Stimulated activated CD8-positive, alpha-beta memory T cell treated with anti-CD3 and anti-CD28 coated beads, Interleukin-7, amount 100 ng/mL, for 48 hours (primary cell): ENCODE measurements around the gene OCSTAMP.

Experiments used
- DNase-seq, 2 donors: peaks; one replicate each; pipeline ENCODE4 v3.0.0-alpha.2; 2020; ENCODE audit warnings: low read depth in 1 of 2; ENCODE audit errors: extremely low read depth in 1 of 2

OCSTAMP gene

GRCh38 chr20:46520976-46521579 lies 29.4 kb downstream of the OCSTAMP start:
- DNase-seq = no peak

DNA sequence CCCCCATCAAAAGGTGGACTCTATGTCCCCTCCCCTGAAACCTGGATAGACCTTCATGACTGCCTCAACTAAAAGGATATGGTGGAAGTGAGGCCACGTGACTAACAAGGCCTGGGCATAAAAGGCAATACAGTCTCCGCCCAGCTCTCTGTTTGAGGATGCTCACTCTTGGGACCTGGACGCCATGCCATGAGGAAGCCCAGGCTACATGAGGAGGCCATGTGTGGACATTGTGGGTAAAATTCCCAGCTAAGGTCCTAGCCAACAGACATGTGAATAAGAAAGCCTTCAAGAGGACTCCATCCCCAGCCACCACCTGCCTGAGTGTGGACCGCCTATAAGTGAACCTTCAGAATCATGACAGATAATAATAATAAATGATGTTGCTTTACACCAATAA lies 29.9 kb downstream of the OCSTAMP start:
- no peak for DNase-seq

GRCh38 chr20:46519471-46520068 lies 30.9 kb downstream of the OCSTAMP start:
- no peak for DNase-seq

GRCh38 chr20:46512943-46513844 lies 37.3 kb downstream of the OCSTAMP start, which contains the start of gene ZNF334:
TSS of gene ZNF334 (minus strand) at chr20:46513559. CDS start at chr20:46512102, 1,457 bp downstream.
- DNase-seq = peak; percentile 35 to 47

- no peak for DNase-seq
These were observed 40.9 kb downstream of the OCSTAMP start for GRCh38 chr20:46509523-46509922.

- no peak for DNase-seq
These were observed 42.6 kb downstream of the OCSTAMP start for GRCh38 chr20:46507760-46508407.

GRCh38 chr20:46505506-46505905 lies 44.9 kb downstream of the OCSTAMP start:
- DNase-seq = no peak

DNA sequence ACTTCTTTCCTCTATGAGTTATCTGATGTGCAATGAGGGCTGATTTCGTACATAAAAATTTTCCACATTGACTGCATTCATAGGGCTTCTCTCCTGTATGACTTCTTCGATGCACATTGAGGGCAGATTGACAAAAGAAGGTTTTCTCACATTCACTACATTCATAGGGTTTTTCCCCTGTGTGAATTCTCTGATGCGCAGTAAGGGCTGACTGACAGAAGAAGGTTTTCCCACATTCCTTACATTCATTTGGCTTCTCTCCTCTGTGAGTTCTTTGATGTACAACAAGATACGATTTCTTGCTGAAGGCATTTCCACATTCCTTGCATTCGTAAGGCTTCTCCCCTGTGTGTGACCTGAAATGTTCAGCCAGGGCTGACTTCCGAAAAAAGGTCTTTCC lies 48.5 kb downstream of the OCSTAMP start:
- no peak for DNase-seq

DNA sequence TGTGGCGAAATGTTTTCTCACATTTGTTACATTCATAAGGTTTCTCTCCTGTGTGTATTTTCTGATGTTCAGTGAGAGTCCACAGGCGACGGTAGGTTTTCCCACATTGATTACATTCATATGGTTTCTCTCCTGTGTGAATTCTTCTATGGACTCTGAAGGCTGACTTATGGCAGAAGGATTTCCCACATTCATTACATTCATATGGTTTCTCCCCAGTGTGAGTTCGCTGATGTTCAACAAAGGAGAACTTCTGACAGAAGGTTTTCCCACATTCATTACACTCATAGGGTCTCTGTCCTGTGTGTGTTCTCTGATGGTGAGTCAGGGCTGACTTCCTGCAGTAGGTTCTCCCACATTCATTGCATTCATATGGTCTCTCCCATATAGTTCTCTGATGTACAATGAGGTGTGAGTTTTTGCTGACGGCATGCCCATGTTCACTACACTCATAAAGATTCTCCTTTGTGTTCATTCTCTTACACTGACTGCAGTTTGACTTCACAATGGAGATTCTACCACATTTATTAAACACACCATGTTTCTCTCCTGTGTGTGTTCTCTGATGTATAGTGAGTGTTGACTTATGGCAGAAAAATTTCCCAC lies 49.0 kb downstream of the OCSTAMP start:
- DNase-seq = no peak

DNA sequence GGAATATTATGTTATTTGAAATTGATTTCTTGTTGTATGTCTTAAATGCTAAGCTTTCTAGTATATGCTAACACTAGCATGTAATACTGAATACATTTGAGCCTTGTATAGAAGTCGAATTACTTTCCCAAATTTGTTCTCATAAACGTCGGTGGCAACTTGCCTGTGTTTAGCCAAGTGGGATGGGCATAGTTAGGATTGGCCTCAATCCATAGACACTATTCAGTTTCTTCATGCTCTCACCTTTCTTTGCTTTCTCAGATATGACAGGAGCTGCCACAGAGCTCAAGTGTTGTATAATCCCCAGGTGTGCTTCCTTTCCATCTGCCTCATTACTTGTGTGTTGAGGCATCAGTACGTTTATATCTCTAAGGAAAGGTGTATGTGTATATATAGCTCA lies 56.4 kb downstream of the OCSTAMP start:
- no peak for DNase-seq

- DNase-seq = no peak
These were observed 59.1 kb downstream of the OCSTAMP start for GRCh38 chr20:46491354-46491753.
